RWPE1 (cell line): ENCODE measurements around the gene DHRS12.

ENCODE experiments used
- CTCF ChIA-PET: fragments of 350-600 bp; sonication (Branson Sonifier 250); formaldehyde crosslinking; extraction: SDS; loops from one replicate; lab custom pipeline; 2021; lab: Yijun Ruan, JAX
- POLR2A ChIA-PET: fragments of 400-600 bp; formaldehyde crosslinking; extraction: SDS; loops from one replicate; lab custom pipeline; 2020; ENCODE audit warnings: antibody characterized with exemption; ENCODE audit not compliant: low non-redundant PET; lab: Yijun Ruan, JAX
- DNase-seq: peaks from one replicate; pipeline ENCODE4 v3.0.0; 2012; ENCODE audit warnings: low spot score
- H3K27ac ChIP-seq: fragments of 450-650 bp; 2 replicates; pipeline ENCODE4 v1.5.1; 2017
- TF ChIP-seq, protein P1 (sequence below): fragments of 450-650 bp; conservative IDR thresholded peaks from 2 replicates; pipeline ENCODE4 v1.5.1; 2017; ENCODE audit warnings: low read depth, mild to moderate bottlenecking

DHRS12 gene

GRCh38 chr13:51805925-51806324 is 2.0 kb upstream of the DHRS12 start:
- DNase-seq, result no peak
- CTCF ChIA-PET, result interaction anchor here (0.6 kb wide), 1 partner anchor 263 kb away, joined by 3 read pairs; no protein-coding TSS in a partner anchor
- POLR2A ChIA-PET, result no interaction called here

DNA sequence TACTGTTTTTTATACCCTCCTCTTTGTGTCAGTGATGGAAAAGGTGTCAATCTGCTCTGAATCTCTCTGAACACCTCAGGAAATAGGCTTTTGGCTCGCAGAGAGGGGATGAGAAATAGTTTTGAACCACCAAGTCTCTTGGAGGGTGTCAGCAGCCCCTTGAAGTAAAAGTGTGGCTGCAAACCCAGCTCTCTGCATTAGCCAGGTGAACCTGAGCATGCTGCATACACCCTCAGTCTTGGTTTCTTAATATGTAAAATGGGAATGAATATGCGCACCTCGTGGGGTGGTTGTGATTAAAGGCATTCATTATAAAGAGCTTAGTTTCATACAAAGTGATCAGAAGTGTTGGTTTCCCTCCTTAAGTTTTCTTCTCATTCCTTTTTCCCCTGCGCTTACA is 1.4 kb upstream of the DHRS12 start:
- TF ChIP-seq, protein P1, sequence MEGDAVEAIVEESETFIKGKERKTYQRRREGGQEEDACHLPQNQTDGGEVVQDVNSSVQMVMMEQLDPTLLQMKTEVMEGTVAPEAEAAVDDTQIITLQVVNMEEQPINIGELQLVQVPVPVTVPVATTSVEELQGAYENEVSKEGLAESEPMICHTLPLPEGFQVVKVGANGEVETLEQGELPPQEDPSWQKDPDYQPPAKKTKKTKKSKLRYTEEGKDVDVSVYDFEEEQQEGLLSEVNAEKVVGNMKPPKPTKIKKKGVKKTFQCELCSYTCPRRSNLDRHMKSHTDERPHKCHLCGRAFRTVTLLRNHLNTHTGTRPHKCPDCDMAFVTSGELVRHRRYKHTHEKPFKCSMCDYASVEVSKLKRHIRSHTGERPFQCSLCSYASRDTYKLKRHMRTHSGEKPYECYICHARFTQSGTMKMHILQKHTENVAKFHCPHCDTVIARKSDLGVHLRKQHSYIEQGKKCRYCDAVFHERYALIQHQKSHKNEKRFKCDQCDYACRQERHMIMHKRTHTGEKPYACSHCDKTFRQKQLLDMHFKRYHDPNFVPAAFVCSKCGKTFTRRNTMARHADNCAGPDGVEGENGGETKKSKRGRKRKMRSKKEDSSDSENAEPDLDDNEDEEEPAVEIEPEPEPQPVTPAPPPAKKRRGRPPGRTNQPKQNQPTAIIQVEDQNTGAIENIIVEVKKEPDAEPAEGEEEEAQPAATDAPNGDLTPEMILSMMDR, result no peak
- no peak overlapping the region for H3K27ac ChIP-seq
- POLR2A ChIA-PET, result no interaction called here
- no peak for DNase-seq
- CTCF ChIA-PET, result interaction anchor here (0.6 kb wide), 2 partner anchors 262 to 299 kb away, joined by 3 read pairs; no protein-coding TSS in a partner anchor

More at GRCh38 chr13:51805925-51806324, 2.0 kb upstream of the DHRS12 start:
- H3K27ac ChIP-seq, result no peak overlapping the region
- TF ChIP-seq, protein P1, result no peak

- peak overlapping the region; percentile 86 for H3K27ac ChIP-seq
- TF ChIP-seq, protein P1, result no peak
- ChIA-PET CTCF (interaction anchor here (0.6 kb wide), 1 partner anchor 300 kb away, joined by 3 read pairs; no protein-coding TSS in a partner anchor), POLR2A (no interaction called here)
- DNase-seq, result no peak
These were observed 571 bp upstream of the DHRS12 start for GRCh38 chr13:51804295-51805172.

GRCh38 chr13:51802631-51803418 is 1.1 kb downstream of the DHRS12 start:
- ChIA-PET CTCF (interaction anchor here (0.6 to 0.7 kb wide), 3 partner anchors 12 to 678 kb away, joined by 3 to 4 read pairs (median 3); no protein-coding TSS in a partner anchor), POLR2A (interaction anchor here (0.6 kb wide), 1 partner anchor 888 kb away, joined by 3 read pairs; no protein-coding TSS in a partner anchor)
- peak overlapping the region; percentile 86 for H3K27ac ChIP-seq
- DNase-seq, result no peak
- TF ChIP-seq, protein P1, result no peak

GRCh38 chr13:51801631-51802099 is 2.3 kb downstream of the DHRS12 start:
- CTCF ChIA-PET, result interaction anchor here (0.6 kb wide), 3 partner anchors 313 to 1285 kb away, joined by 3 read pairs; no protein-coding TSS in a partner anchor
- TF ChIP-seq, protein P1, result no peak
- no peak for DNase-seq
- H3K27ac ChIP-seq, result peak overlapping the region; percentile 86
- POLR2A ChIA-PET, result no interaction called here

- ChIA-PET POLR2A (no interaction called here), CTCF (interaction anchor here (0.6 to 1.3 kb wide), 3 partner anchors 293 to 514 kb away, joined by 3 to 4 read pairs (median 3); no protein-coding TSS in a partner anchor)
- TF ChIP-seq, protein P1, result no peak
- no peak overlapping the region for H3K27ac ChIP-seq
- no peak for DNase-seq
These were observed 3.5 kb downstream of the DHRS12 start for GRCh38 chr13:51800486-51800885.
